ENCODE results near the gene ARHGAP45.

The ARHGAP45 gene

GRCh38 chr19:1103132-1103707 is 36.3 kb downstream of the ARHGAP45 start:
- in situ Hi-C loops (cut with MboI; ENCODE audit: low sequenced_read_pairs): no loop called here

GRCh38 chr19:1103708-1104310 is 36.8 kb downstream of the ARHGAP45 start, which contains the start of gene GPX4:
GPX4 (plus strand) TSS chr19:1103994; CDS start chr19:1104044, 50 bp downstream.
- in situ Hi-C loops (cut with MboI; ENCODE audit: low sequenced_read_pairs): no loop called here

GRCh38 chr19:1104311-1105007 is 37.5 kb downstream of the ARHGAP45 start:
- in situ Hi-C loops (cut with MboI; ENCODE audit: low sequenced_read_pairs): no loop called here

- in situ Hi-C loops (cut with MboI; ENCODE audit: low sequenced_read_pairs): no loop called here
These were observed 38.3 kb downstream of the ARHGAP45 start for GRCh38 chr19:1105008-1105872.

- in situ Hi-C loops (cut with MboI; ENCODE audit: low sequenced_read_pairs): no loop called here
These were observed 39.2 kb downstream of the ARHGAP45 start for GRCh38 chr19:1105873-1106840.

- in situ Hi-C loops (cut with MboI; ENCODE audit: low sequenced_read_pairs): no loop called here
These were observed 40.1 kb downstream of the ARHGAP45 start for GRCh38 chr19:1106841-1107660.

GRCh38 chr19:1107661-1108261 is 40.8 kb downstream of the ARHGAP45 start:
- in situ Hi-C loops (cut with MboI; ENCODE audit: low sequenced_read_pairs): no loop called here

GRCh38 chr19:1108291-1109031 is 41.5 kb downstream of the ARHGAP45 start:
- in situ Hi-C loops (cut with MboI; ENCODE audit: low sequenced_read_pairs): no loop called here

GRCh38 chr19:1109032-1109551 is 42.1 kb downstream of the ARHGAP45 start:
- in situ Hi-C loops (cut with MboI; ENCODE audit: low sequenced_read_pairs): no loop called here

GRCh38 chr19:1109697-1110671 is 43.0 kb downstream of the ARHGAP45 start:
- in situ Hi-C loops (cut with MboI; ENCODE audit: low sequenced_read_pairs): no loop called here

- in situ Hi-C loops (cut with MboI; ENCODE audit: low sequenced_read_pairs): no loop called here
These were observed 44.1 kb downstream of the ARHGAP45 start for GRCh38 chr19:1110809-1111640.

GRCh38 chr19:1111641-1112267 is 44.8 kb downstream of the ARHGAP45 start:
- in situ Hi-C loops (cut with MboI; ENCODE audit: low sequenced_read_pairs): no loop called here

- in situ Hi-C loops (cut with MboI; ENCODE audit: low sequenced_read_pairs): no loop called here
These were observed 45.5 kb downstream of the ARHGAP45 start for GRCh38 chr19:1112268-1113029.
